ENCODE measurements around the gene WASL.

Gene WASL

DNA sequence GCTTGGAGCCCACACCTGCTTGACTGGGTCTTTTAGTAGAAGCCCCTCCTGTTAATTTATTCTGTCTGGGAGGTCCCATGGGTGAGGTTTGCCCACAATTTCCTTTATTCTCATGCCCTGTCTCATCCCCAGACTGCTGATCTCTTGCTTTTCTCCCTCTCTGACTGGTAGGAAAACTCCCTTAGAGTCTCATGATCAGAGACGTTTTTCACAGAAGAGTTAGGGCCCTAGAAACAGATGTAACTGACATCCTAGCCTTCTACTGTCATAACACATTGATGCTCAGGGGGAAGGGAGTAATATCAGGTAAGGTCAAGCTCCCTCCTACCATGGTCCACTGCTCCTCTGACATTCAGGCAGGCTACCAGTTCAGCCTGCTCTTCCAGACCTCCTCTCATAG lies 43.7 kb upstream of the WASL start:
- Histone ChIP-seq H2AFZ (ENCODE audit: low read depth, low read length) (peak overlapping the region; percentile 56; the same call in 1 of the 2 replicates), H3K4me1 (ENCODE audit: low read length) (peaks cover 48% of the 10 kb centered on the region), H3K36me3 (replicated peaks; ENCODE audit: low read depth, low read length) (no peaks in the 10 kb centered on the region), H3K4me2 (ENCODE audit: low read length) (peak overlapping the region; percentile 31), H3K9ac (ENCODE audit: low read length) (no peak overlapping the region), H3K27me3 (ENCODE audit: low read depth, low read length) (no peaks in the 10 kb centered on the region), H4K20me1 (ENCODE audit: insufficient read depth, low read length) (no peaks in the 10 kb centered on the region), H3K27ac (ENCODE audit: low read length) (peak overlapping the region; percentile 52), H3K4me3 (ENCODE audit: low read length) (no peak overlapping the region), H3K79me2 (ENCODE audit: low read length) (no peaks in the 10 kb centered on the region), H3K9me3 (ENCODE audit: insufficient read depth, low read length) (no peaks in the 10 kb centered on the region)
- no peak for TF ChIP-seq EZH2phosphoT487 (IDR thresholded peaks at IDR 0.05; ENCODE audit: low read depth)
- TF ChIP-seq, protein P1, sequence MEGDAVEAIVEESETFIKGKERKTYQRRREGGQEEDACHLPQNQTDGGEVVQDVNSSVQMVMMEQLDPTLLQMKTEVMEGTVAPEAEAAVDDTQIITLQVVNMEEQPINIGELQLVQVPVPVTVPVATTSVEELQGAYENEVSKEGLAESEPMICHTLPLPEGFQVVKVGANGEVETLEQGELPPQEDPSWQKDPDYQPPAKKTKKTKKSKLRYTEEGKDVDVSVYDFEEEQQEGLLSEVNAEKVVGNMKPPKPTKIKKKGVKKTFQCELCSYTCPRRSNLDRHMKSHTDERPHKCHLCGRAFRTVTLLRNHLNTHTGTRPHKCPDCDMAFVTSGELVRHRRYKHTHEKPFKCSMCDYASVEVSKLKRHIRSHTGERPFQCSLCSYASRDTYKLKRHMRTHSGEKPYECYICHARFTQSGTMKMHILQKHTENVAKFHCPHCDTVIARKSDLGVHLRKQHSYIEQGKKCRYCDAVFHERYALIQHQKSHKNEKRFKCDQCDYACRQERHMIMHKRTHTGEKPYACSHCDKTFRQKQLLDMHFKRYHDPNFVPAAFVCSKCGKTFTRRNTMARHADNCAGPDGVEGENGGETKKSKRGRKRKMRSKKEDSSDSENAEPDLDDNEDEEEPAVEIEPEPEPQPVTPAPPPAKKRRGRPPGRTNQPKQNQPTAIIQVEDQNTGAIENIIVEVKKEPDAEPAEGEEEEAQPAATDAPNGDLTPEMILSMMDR (IDR thresholded peaks at IDR 0.05; ENCODE audit: low read depth, low read length): no peak

GRCh38 chr7:123791001-123791400 lies 42.2 kb upstream of the WASL start:
- no peaks in the 10 kb centered on the region for H3K27me3 ChIP-seq (ENCODE audit: low read depth, low read length)

GRCh38 chr7:123789817-123790216 lies 41.0 kb upstream of the WASL start:
- Histone ChIP-seq H3K4me1 (ENCODE audit: low read length) (peaks cover 48% of the 10 kb centered on the region), H2AFZ (ENCODE audit: low read depth, low read length) (no peak overlapping the region; the same call in 1 of the 2 replicates), H3K4me3 (ENCODE audit: low read length) (no peak overlapping the region), H4K20me1 (ENCODE audit: insufficient read depth, low read length) (no peaks in the 10 kb centered on the region), H3K4me2 (ENCODE audit: low read length) (peak overlapping the region; percentile 35), H3K27ac (ENCODE audit: low read length) (peak overlapping the region; percentile 35), H3K9me3 (ENCODE audit: insufficient read depth, low read length) (no peaks in the 10 kb centered on the region), H3K36me3 (replicated peaks; ENCODE audit: low read depth, low read length) (no peaks in the 10 kb centered on the region), H3K27me3 (ENCODE audit: low read depth, low read length) (no peaks in the 10 kb centered on the region), H3K9ac (ENCODE audit: low read length) (no peak overlapping the region), H3K79me2 (ENCODE audit: low read length) (no peaks in the 10 kb centered on the region)
- no peak for TF ChIP-seq EZH2phosphoT487 (IDR thresholded peaks at IDR 0.05; ENCODE audit: low read depth)
- TF ChIP-seq, protein P1 (IDR thresholded peaks at IDR 0.05; ENCODE audit: low read depth, low read length): no peak

More at GRCh38 chr7:123791001-123791400, 42.2 kb upstream of the WASL start:
- no peaks in the 10 kb centered on the region for H3K9me3 ChIP-seq (ENCODE audit: insufficient read depth, low read length)
- H3K36me3 ChIP-seq (replicated peaks; ENCODE audit: low read depth, low read length): no peaks in the 10 kb centered on the region
- no peak overlapping the region for H3K27ac ChIP-seq (ENCODE audit: low read length)
- H3K9ac ChIP-seq (ENCODE audit: low read length): no peak overlapping the region
- H3K4me3 ChIP-seq (ENCODE audit: low read length): no peak overlapping the region
- no peak for TF ChIP-seq EZH2phosphoT487 (IDR thresholded peaks at IDR 0.05; ENCODE audit: low read depth)
- TF ChIP-seq, protein P1 (IDR thresholded peaks at IDR 0.05; ENCODE audit: low read depth, low read length): no peak
- H2AFZ ChIP-seq (ENCODE audit: low read depth, low read length): no peak overlapping the region
- no peaks in the 10 kb centered on the region for H3K79me2 ChIP-seq (ENCODE audit: low read length)
- H3K4me1 ChIP-seq (ENCODE audit: low read length): peaks cover 48% of the 10 kb centered on the region
- no peak overlapping the region for H3K4me2 ChIP-seq (ENCODE audit: low read length)
- H4K20me1 ChIP-seq (ENCODE audit: insufficient read depth, low read length): no peaks in the 10 kb centered on the region

- H3K27me3 ChIP-seq (ENCODE audit: low read depth, low read length): no peaks in the 10 kb centered on the region
- H3K79me2 ChIP-seq (ENCODE audit: low read length): no peaks in the 10 kb centered on the region
- H3K9me3 ChIP-seq (ENCODE audit: insufficient read depth, low read length): no peaks in the 10 kb centered on the region
- no peaks in the 10 kb centered on the region for H4K20me1 ChIP-seq (ENCODE audit: insufficient read depth, low read length)
- H3K9ac ChIP-seq (ENCODE audit: low read length): peak overlapping the region; percentile 16; the same call in 1 of the 2 replicates
- peak overlapping the region; percentile 39; the same call in 1 of the 2 replicates for H3K4me2 ChIP-seq (ENCODE audit: low read length)
- no peak overlapping the region for H3K4me3 ChIP-seq (ENCODE audit: low read length)
- H3K36me3 ChIP-seq (replicated peaks; ENCODE audit: low read depth, low read length): no peaks in the 10 kb centered on the region
- peaks cover 48% of the 10 kb centered on the region for H3K4me1 ChIP-seq (ENCODE audit: low read length)
- peak overlapping the region; percentile 35; the same call in 1 of the 2 replicates for H3K27ac ChIP-seq (ENCODE audit: low read length)
- H2AFZ ChIP-seq (ENCODE audit: low read depth, low read length): peak overlapping the region; percentile 76; the same call in 1 of the 2 replicates
- TF ChIP-seq EZH2phosphoT487 (IDR thresholded peaks at IDR 0.05; ENCODE audit: low read depth): no peak
- TF ChIP-seq, protein P1 (IDR thresholded peaks at IDR 0.05; ENCODE audit: low read depth, low read length): no peak
These were observed 40.5 kb upstream of the WASL start for GRCh38 chr7:123789206-123789784.
